Lower leg skin (tissue), 4 donors: Measurements from ENCODE around the gene PPP1R17. TPM values are rescaled to one million over a fixed set of nuclear protein-coding genes. Genes with fewer than 3 reads are reported as not detected.

Source experiments
- DNase-seq, 2 donors: peaks; one replicate each; pipeline ENCODE4 v3.0.0-alpha.2; 2019; ENCODE audit warnings: low spot score in 2 of 2
- H3K4me3 ChIP-seq: fragments of 200-600 bp; sonication (generic); 2 replicates; pipeline ENCODE4 v1.5.1; 2017; ENCODE audit warnings: mild to moderate bottlenecking, low read depth; ENCODE audit not compliant: poor library complexity, severe bottlenecking
- CTCF ChIP-seq, 3 donors: fragments of 450-650 bp; IDR thresholded peaks; one replicate each; pipeline ENCODE4 v1.5.1; 2016; ENCODE audit warnings: antibody characterized with exemption in 3 of 3, mild to moderate bottlenecking in 3 of 3, moderate library complexity in 2 of 3
- POLR2A ChIP-seq, 2 donors: fragments of 450-650 bp; IDR thresholded peaks; one replicate each; pipeline ENCODE4 v1.6.1; 2016 to 2017; ENCODE audit warnings: antibody characterized with exemption in 2 of 2, mild to moderate bottlenecking in 1 of 2, moderate library complexity in 1 of 2
- WGBS, 2 donors: methylation state at CpG; one replicate each; pipeline ENCODE4 v1.1.5; 2018; 5-methylcytosine and 5-hydroxymethylcytosine counted together
- intact Hi-C: fragments of 100-400 bp; cut with DNase I; formaldehyde crosslinking; loops from one replicate; pipeline ENCODE4 v1.15.0; 2023; ENCODE audit warnings: low total_unique reads
- total RNA-seq, 4 donors: library from RNA; depleted of rRNA; stranded (reverse); fragments of >200 nt; gene quantifications; one replicate each; pipeline ENCODE4 v1.1.0, GENCODE V29; 2016

Gene PPP1R17
- total RNA-seq, 4 donors from 2014 or later: not detected

- H3K4me3 ChIP-seq: no peak overlapping the region
- no peak for TF ChIP-seq POLR2A (IDR thresholded peaks at IDR 0.05)
- TF ChIP-seq CTCF (IDR thresholded peaks at IDR 0.05): no peak
- no peak for DNase-seq
- WGBS, 2 donors: 47 to 65% methylated on average over 3 of the region's 3 CpGs
- intact Hi-C loops: no loop called here
Measured at GRCh38 chr7:31729195-31729804, 42.3 kb downstream of the PPP1R17 start.

GRCh38 chr7:31734456-31734855, 47.4 kb downstream of the PPP1R17 start:
- intact Hi-C loops: no loop called here
- no peak for TF ChIP-seq CTCF (IDR thresholded peaks at IDR 0.05)
- TF ChIP-seq POLR2A (IDR thresholded peaks at IDR 0.05): no peak
- no peak overlapping the region for H3K4me3 ChIP-seq
- 27 to 34% methylated on average over 5 of the region's 5 CpGs for WGBS, 2 donors
- DNase-seq: peak in 1 of 2 donors; percentile 18

GRCh38 chr7:31735991-31736982, 49.3 kb downstream of the PPP1R17 start:
- no peak overlapping the region for H3K4me3 ChIP-seq
- WGBS, 2 donors: 37 to 40% methylated on average over 11 of the region's 11 CpGs
- DNase-seq: peak in 1 of 2 donors; percentile 35
- intact Hi-C loops: loop anchor here (5.0 kb wide), 2 partner anchors 289 to 604 kb away; no protein-coding TSS in a partner anchor
- TF ChIP-seq CTCF (IDR thresholded peaks at IDR 0.05): no peak
- no peak for TF ChIP-seq POLR2A (IDR thresholded peaks at IDR 0.05)

- DNase-seq: no peak
- intact Hi-C loops: loop anchor here (10.0 kb wide), 1 partner anchor 423 kb away; no protein-coding TSS in a partner anchor
- TF ChIP-seq CTCF (IDR thresholded peaks at IDR 0.05): no peak
- no peak for TF ChIP-seq POLR2A (IDR thresholded peaks at IDR 0.05)
- no peak overlapping the region for H3K4me3 ChIP-seq
- WGBS, 2 donors: 71 to 77% methylated on average over 4 of the region's 4 CpGs
Measured at GRCh38 chr7:31741852-31742251, 54.8 kb downstream of the PPP1R17 start.

- peak in 1 of 2 donors; percentile 42 for DNase-seq
- no peak overlapping the region for H3K4me3 ChIP-seq
- TF ChIP-seq CTCF (IDR thresholded peaks at IDR 0.05) (no peak), POLR2A (IDR thresholded peaks at IDR 0.05) (no peak)
- 1 to 3% methylated on average over 4 of the region's 4 CpGs for WGBS, 2 donors
- intact Hi-C loops: loop anchor here (10.0 kb wide), 1 partner anchor 420 kb away; no protein-coding TSS in a partner anchor
Measured at GRCh38 chr7:31744294-31744874, 57.4 kb downstream of the PPP1R17 start.
